NCI-H2029 treated with DMSO at 0.1 percent for 48 hours (cell line): ENCODE data around the gene MOV10.
A peak's percentile ranks its signal among the peaks of the same experiment; 100 is the strongest.
"Not testable (repeated sequence)": the region's sequence is repeated elsewhere in the genome, so short reads cannot be mapped to it uniquely, and the experiment has no call there.

Experiments used
- DNase-seq: peaks from one replicate; lab custom pipeline; 2025; lab: John Stamatoyannopoulos, UW

The MOV10 gene

GRCh38 chr1:112712701-112713128 is 38.3 kb downstream of the MOV10 start:
- no peak for DNase-seq

GRCh38 chr1:112713466-112714312 is 39.2 kb downstream of the MOV10 start:
- no peak for DNase-seq

- no peak for DNase-seq
Measured at GRCh38 chr1:112714313-112715263, 40.1 kb downstream of the MOV10 start.

GRCh38 chr1:112715264-112716053 is 41.0 kb downstream of the MOV10 start, which contains the start of gene PPM1J:
Gene PPM1J (minus strand): TSS chr1:112715332. CDS start chr1:112715301, 31 bp downstream.
- peak; percentile 50 for DNase-seq

- DNase-seq: peak; percentile 49
Measured at GRCh38 chr1:112716133-112716720, 41.8 kb downstream of the MOV10 start.

- no peak for DNase-seq
Measured at GRCh38 chr1:112717263-112717873, 42.9 kb downstream of the MOV10 start.

- DNase-seq: no peak
Measured at GRCh38 chr1:112718691-112719418, 44.4 kb downstream of the MOV10 start.

- DNase-seq: no peak
Measured at GRCh38 chr1:112719706-112720105, 45.2 kb downstream of the MOV10 start.

GRCh38 chr1:112720800-112721199 is 46.3 kb downstream of the MOV10 start:
- DNase-seq: no peak

GRCh38 chr1:112721294-112721693 is 46.8 kb downstream of the MOV10 start:
- not testable (repeated sequence) for DNase-seq

GRCh38 chr1:112721966-112722524 is 47.6 kb downstream of the MOV10 start:
- DNase-seq: no peak

- no peak for DNase-seq
Measured at GRCh38 chr1:112722601-112723510, 48.4 kb downstream of the MOV10 start.

- no peak for DNase-seq
Measured at GRCh38 chr1:112723511-112723839, 49.0 kb downstream of the MOV10 start.

GRCh38 chr1:112724240-112724639 is 49.8 kb downstream of the MOV10 start:
- not testable (repeated sequence) for DNase-seq

- DNase-seq: no peak
Measured at GRCh38 chr1:112727716-112728115, 53.3 kb downstream of the MOV10 start.

GRCh38 chr1:112728306-112728971 is 54.0 kb downstream of the MOV10 start:
- not testable (repeated sequence) for DNase-seq

- not testable (repeated sequence) for DNase-seq
Measured at GRCh38 chr1:112729011-112729410, 54.6 kb downstream of the MOV10 start.

GRCh38 chr1:112729909-112730308 is 55.5 kb downstream of the MOV10 start:
- no peak for DNase-seq
